ENCODE results near the gene XAB2. TPM values are rescaled to one million over a fixed set of nuclear protein-coding genes. Genes with fewer than 3 reads are reported as not detected.

The XAB2 gene
- total RNA-seq, 4 donors from 2014 or later = 10.0 to 41.7 (median 32.2) TPM

DNA sequence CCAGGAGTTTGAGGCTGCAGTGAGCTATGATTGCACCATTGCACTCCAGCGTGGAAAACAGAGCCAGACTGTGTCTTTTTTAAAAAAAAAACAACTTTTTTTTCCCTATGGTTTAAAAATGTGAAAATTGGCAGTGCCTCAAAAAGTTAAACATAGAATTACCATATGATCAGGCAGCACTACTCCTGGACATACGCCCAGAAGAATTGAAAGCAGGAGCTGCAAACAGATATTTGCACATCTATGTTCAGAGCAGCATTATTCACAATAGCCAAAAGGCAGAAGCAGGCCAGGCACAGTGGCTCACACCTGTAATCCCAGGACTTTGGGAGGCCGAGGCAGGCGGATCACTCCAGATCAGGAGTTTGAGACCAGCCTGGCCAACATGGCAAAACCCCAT is 35.7 kb upstream of the XAB2 start:
- no peaks in the 10 kb centered on the region for H3K27me3 ChIP-seq
- no peak overlapping the region for H3K27ac ChIP-seq
- no peaks in the 10 kb centered on the region for H3K4me1 ChIP-seq
- TF ChIP-seq, protein P1, sequence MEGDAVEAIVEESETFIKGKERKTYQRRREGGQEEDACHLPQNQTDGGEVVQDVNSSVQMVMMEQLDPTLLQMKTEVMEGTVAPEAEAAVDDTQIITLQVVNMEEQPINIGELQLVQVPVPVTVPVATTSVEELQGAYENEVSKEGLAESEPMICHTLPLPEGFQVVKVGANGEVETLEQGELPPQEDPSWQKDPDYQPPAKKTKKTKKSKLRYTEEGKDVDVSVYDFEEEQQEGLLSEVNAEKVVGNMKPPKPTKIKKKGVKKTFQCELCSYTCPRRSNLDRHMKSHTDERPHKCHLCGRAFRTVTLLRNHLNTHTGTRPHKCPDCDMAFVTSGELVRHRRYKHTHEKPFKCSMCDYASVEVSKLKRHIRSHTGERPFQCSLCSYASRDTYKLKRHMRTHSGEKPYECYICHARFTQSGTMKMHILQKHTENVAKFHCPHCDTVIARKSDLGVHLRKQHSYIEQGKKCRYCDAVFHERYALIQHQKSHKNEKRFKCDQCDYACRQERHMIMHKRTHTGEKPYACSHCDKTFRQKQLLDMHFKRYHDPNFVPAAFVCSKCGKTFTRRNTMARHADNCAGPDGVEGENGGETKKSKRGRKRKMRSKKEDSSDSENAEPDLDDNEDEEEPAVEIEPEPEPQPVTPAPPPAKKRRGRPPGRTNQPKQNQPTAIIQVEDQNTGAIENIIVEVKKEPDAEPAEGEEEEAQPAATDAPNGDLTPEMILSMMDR (IDR thresholded peaks at IDR 0.05) = no peak
- no peak for TF ChIP-seq POLR2A (IDR thresholded peaks at IDR 0.05)
- no peaks in the 10 kb centered on the region for H3K9me3 ChIP-seq
- no peaks in the 10 kb centered on the region for H3K36me3 ChIP-seq
- no peak overlapping the region for H3K4me3 ChIP-seq
- DNase-seq = no peak
- intact Hi-C loops (cut with DNase I; ENCODE audit: low total_unique reads) = no loop called here

DNA sequence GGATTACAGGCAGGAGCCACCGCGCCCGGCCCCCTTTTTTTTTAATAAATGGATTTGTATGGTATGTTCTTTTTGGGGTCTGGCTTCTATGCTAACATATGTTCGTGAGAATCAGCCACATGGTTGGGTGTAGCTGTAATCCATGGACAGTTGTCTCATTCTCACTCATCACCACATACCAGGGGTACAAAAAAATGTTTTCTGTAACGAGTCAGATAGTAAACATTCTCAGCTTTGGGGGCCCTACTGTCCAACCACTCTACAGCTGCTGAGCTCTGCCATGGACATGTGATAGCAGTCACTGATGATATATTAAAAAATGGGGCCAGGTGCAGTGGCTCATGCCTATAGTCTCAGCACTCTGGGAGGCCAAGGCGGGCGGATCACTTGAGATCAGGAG is 34.4 kb upstream of the XAB2 start:
- DNase-seq = no peak
- intact Hi-C loops (cut with DNase I; ENCODE audit: low total_unique reads) = no loop called here

DNA sequence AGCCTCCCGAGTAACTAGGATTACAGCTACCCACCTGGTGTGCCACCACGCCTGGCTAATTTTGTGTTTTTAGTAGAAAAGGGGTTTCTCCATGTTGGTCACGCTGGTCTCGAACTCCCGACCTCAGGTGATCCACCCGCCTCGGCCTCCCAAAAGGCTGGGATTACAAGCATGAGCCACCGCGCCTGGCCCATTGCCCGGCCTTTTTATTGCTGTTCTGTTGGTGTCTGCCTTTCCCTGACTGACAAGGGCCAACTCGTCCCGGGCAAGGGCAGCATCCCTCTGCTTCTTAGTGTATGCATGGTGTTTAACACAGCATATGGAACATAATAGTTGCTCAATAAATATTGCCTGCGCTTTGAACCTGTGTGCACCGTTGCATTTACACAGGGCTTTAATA is 33.3 kb upstream of the XAB2 start:
- no peak overlapping the region for H3K4me3 ChIP-seq
- no peaks in the 10 kb centered on the region for H3K27me3 ChIP-seq
- H3K9me3 ChIP-seq = no peaks in the 10 kb centered on the region
- no peak overlapping the region for H3K27ac ChIP-seq
- no peak for DNase-seq
- TF ChIP-seq POLR2A (IDR thresholded peaks at IDR 0.05) = no peak
- TF ChIP-seq, protein P1 (IDR thresholded peaks at IDR 0.05) = no peak
- intact Hi-C loops (cut with DNase I; ENCODE audit: low total_unique reads) = no loop called here
- no peaks in the 10 kb centered on the region for H3K4me1 ChIP-seq
- H3K36me3 ChIP-seq = no peaks in the 10 kb centered on the region

More for the DNA sequence above, 34.4 kb upstream of the XAB2 start:
- Histone ChIP-seq H3K36me3 (no peaks in the 10 kb centered on the region), H3K27me3 (no peaks in the 10 kb centered on the region), H3K4me1 (no peaks in the 10 kb centered on the region), H3K27ac (no peak overlapping the region), H3K4me3 (no peak overlapping the region), H3K9me3 (no peaks in the 10 kb centered on the region)
- no peak for TF ChIP-seq POLR2A (IDR thresholded peaks at IDR 0.05)
- TF ChIP-seq, protein P1 (IDR thresholded peaks at IDR 0.05) = no peak

DNA sequence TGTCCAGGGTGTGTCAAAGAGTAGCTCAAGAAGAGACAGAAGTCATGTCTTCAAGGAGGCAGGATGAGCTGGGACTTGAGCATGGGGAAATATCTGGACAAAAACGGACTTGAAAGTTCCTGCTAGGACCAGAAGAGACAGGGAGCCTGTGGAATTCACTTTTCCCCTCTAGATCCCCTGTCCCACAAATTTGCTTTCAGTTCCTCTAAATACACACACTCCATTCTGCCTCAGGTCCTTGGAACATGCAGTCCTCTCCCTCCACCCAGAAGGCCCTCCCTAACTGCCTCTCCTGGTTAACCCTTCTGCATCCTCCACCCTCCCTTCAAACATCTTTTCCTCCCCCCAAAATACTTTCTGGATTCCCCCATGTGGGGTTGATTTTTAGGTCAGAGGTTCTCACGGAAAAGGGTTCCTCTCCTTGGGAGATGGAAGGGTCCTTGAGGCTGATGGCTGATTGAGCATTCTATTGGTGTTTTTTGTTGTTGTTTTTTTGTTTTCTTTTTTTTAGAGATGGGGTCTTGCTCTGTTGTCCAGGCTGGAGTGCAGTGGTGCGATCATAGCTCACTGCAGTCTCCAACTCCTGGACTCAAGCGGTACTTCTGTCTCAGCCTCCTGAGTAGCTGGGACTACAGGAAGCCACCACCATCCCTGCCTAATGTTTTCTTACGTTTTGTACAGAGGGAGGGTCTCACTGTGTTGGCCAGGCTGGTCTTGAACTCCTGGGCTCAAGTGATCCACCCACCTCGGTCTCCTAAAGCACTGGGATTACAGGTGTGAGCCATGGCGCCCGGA is 32.6 kb upstream of the XAB2 start:
- no peaks in the 10 kb centered on the region for H3K4me1 ChIP-seq
- intact Hi-C loops (cut with DNase I; ENCODE audit: low total_unique reads) = no loop called here
- no peaks in the 10 kb centered on the region for H3K9me3 ChIP-seq
- H3K4me3 ChIP-seq = no peak overlapping the region
- no peaks in the 10 kb centered on the region for H3K36me3 ChIP-seq
- no peak overlapping the region for H3K27ac ChIP-seq
- no peaks in the 10 kb centered on the region for H3K27me3 ChIP-seq
- no peak for DNase-seq
- TF ChIP-seq, protein P1 (IDR thresholded peaks at IDR 0.05) = no peak
- TF ChIP-seq POLR2A (IDR thresholded peaks at IDR 0.05) = no peak

DNA sequence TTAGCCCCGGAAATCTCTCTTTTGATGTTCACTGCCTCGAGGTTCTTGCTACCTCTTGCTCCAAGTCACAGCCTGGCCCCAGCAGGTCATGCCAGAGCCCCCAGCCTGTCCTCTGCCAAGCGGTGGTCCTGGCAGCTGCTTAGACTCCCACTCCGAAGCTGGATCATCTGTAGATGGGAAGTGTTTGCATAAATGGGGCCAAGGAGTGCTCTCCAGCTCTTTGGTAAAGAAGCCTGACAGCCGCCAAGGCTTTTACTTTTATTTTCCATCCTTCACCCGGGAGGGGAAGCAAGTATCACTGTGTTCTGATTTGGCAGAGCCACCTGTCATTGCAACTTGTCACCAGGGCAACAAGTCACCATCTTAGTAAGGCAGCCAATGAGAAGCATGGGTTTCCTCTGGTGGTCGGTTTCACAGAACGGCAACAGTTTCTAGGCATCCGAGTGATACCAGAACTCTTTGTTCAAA is 28.9 kb upstream of the XAB2 start:
- Histone ChIP-seq H3K4me3 (no peak overlapping the region), H3K4me1 (no peaks in the 10 kb centered on the region), H3K27me3 (no peaks in the 10 kb centered on the region), H3K36me3 (no peaks in the 10 kb centered on the region), H3K27ac (no peak overlapping the region), H3K9me3 (no peaks in the 10 kb centered on the region)
- no peak for TF ChIP-seq POLR2A (IDR thresholded peaks at IDR 0.05)
- TF ChIP-seq, protein P1 (IDR thresholded peaks at IDR 0.05) = no peak
- intact Hi-C loops (cut with DNase I; ENCODE audit: low total_unique reads) = no loop called here
- no peak for DNase-seq

Data from uterus (tissue), 4 donors.